Measurements from ENCODE around the gene LINGO1. TPM values are rescaled to one million over a fixed set of nuclear protein-coding genes. Genes with fewer than 3 reads are reported as not detected.

LINGO1 gene
- total and polyA plus RNA-seq, 5 donors from 2014 or later, result not detected

GRCh38 chr15:77592758-77593157 lies 40.0 kb downstream of the LINGO1 start:
- H3K9me3 Mint-ChIP-seq, result peaks cover 0 to 2% (median 0%) of the 10 kb centered on the region in 7 donors
- H3K4me3 Mint-ChIP-seq, result no peak overlapping the region
- peaks cover 11% of the 10 kb centered on the region for H3K27me3 Mint-ChIP-seq
- no peaks in the 10 kb centered on the region for H3K36me3 ChIP-seq (ENCODE audit: control insufficient read depth, insufficient read depth, low read length)
- ATAC-seq (ENCODE audit: low read depth in 2 of 2) (no peak), DNase-seq (no peak)
- no peak overlapping the region for H3K27ac Mint-ChIP-seq
- no peak overlapping the region for H3K27ac ChIP-seq (ENCODE audit: insufficient read depth, low read length, poor library complexity, severe bottlenecking)
- H3K27me3 ChIP-seq (ENCODE audit: control insufficient read depth, insufficient read depth, low read length), result no peaks in the 10 kb centered on the region
- H3K4me1 Mint-ChIP-seq, result no peaks in the 10 kb centered on the region
- H3K4me3 ChIP-seq (ENCODE audit: low read depth, low read length), result no peak overlapping the region
- no peaks in the 10 kb centered on the region for H3K36me3 Mint-ChIP-seq
- no peaks in the 10 kb centered on the region for H3K4me1 ChIP-seq (ENCODE audit: control insufficient read depth, insufficient read depth, low read length, poor library complexity, severe bottlenecking)
- H3K9me3 ChIP-seq (ENCODE audit: control insufficient read depth in 2 of 2, low read length in 2 of 2), result no peaks in the 10 kb centered on the region

GRCh38 chr15:77591968-77592613 lies 40.6 kb downstream of the LINGO1 start:
- no peak for ATAC-seq (ENCODE audit: low read depth in 2 of 2)
- H3K4me3 Mint-ChIP-seq, result no peak overlapping the region
- H3K27me3 Mint-ChIP-seq, result peaks cover 11% of the 10 kb centered on the region

GRCh38 chr15:77589839-77590238 lies 42.9 kb downstream of the LINGO1 start:
- Histone ChIP-seq H3K27ac (ENCODE audit: insufficient read depth, low read length, poor library complexity, severe bottlenecking) (no peak overlapping the region), H3K4me1 (ENCODE audit: control insufficient read depth, insufficient read depth, low read length, poor library complexity, severe bottlenecking) (no peaks in the 10 kb centered on the region), H3K4me3 (ENCODE audit: low read depth, low read length) (no peak overlapping the region), H3K36me3 (ENCODE audit: control insufficient read depth, insufficient read depth, low read length) (no peaks in the 10 kb centered on the region), H3K9me3 (ENCODE audit: control insufficient read depth in 2 of 2, low read length in 2 of 2) (no peaks in the 10 kb centered on the region), H3K27me3 (ENCODE audit: control insufficient read depth, insufficient read depth, low read length) (no peaks in the 10 kb centered on the region)
- Mint-ChIP-seq H3K36me3 (no peaks in the 10 kb centered on the region), H3K27me3 (peaks cover 7% of the 10 kb centered on the region), H3K4me1 (no peaks in the 10 kb centered on the region), H3K9me3 (peaks cover 0 to 2% (median 0%) of the 10 kb centered on the region in 7 donors), H3K27ac (no peak overlapping the region), H3K4me3 (no peak overlapping the region)
- ATAC-seq (ENCODE audit: low read depth in 2 of 2) (no peak), DNase-seq (no peak)

More at GRCh38 chr15:77591968-77592613, 40.6 kb downstream of the LINGO1 start:
- H3K4me1 ChIP-seq (ENCODE audit: control insufficient read depth, insufficient read depth, low read length, poor library complexity, severe bottlenecking), result no peaks in the 10 kb centered on the region
- H3K36me3 Mint-ChIP-seq, result no peaks in the 10 kb centered on the region
- H3K9me3 ChIP-seq (ENCODE audit: control insufficient read depth in 2 of 2, low read length in 2 of 2), result no peaks in the 10 kb centered on the region
- no peaks in the 10 kb centered on the region for H3K27me3 ChIP-seq (ENCODE audit: control insufficient read depth, insufficient read depth, low read length)
- no peaks in the 10 kb centered on the region for H3K4me1 Mint-ChIP-seq
- no peak for DNase-seq
- H3K27ac ChIP-seq (ENCODE audit: insufficient read depth, low read length, poor library complexity, severe bottlenecking), result no peak overlapping the region
- peaks cover 0 to 2% (median 0%) of the 10 kb centered on the region in 7 donors for H3K9me3 Mint-ChIP-seq
- H3K36me3 ChIP-seq (ENCODE audit: control insufficient read depth, insufficient read depth, low read length), result no peaks in the 10 kb centered on the region
- H3K27ac Mint-ChIP-seq, result no peak overlapping the region
- no peak overlapping the region for H3K4me3 ChIP-seq (ENCODE audit: low read depth, low read length)

- no peaks in the 10 kb centered on the region for H3K36me3 Mint-ChIP-seq
- no peaks in the 10 kb centered on the region for H3K27me3 ChIP-seq (ENCODE audit: control insufficient read depth, insufficient read depth, low read length)
- DNase-seq, result no peak
- H3K36me3 ChIP-seq (ENCODE audit: control insufficient read depth, insufficient read depth, low read length), result no peaks in the 10 kb centered on the region
- no peak overlapping the region for H3K4me3 ChIP-seq (ENCODE audit: low read depth, low read length)
- no peaks in the 10 kb centered on the region for H3K9me3 ChIP-seq (ENCODE audit: control insufficient read depth in 2 of 2, low read length in 2 of 2)
- ATAC-seq (ENCODE audit: low read depth in 2 of 2), result no peak
- no peaks in the 10 kb centered on the region for H3K4me1 Mint-ChIP-seq
- H3K4me3 Mint-ChIP-seq, result no peak overlapping the region
- peaks cover 7% of the 10 kb centered on the region for H3K27me3 Mint-ChIP-seq
- no peak overlapping the region for H3K27ac Mint-ChIP-seq
- no peak overlapping the region for H3K27ac ChIP-seq (ENCODE audit: insufficient read depth, low read length, poor library complexity, severe bottlenecking)
- no peaks in the 10 kb centered on the region for H3K4me1 ChIP-seq (ENCODE audit: control insufficient read depth, insufficient read depth, low read length, poor library complexity, severe bottlenecking)
- H3K9me3 Mint-ChIP-seq, result peaks cover 0 to 2% (median 0%) of the 10 kb centered on the region in 7 donors
Observed at GRCh38 chr15:77588126-77588525, 44.6 kb downstream of the LINGO1 start.

GRCh38 chr15:77584691-77585090 lies 48.0 kb downstream of the LINGO1 start:
- Histone ChIP-seq H3K27ac (ENCODE audit: insufficient read depth, low read length, poor library complexity, severe bottlenecking) (no peak overlapping the region), H3K27me3 (ENCODE audit: control insufficient read depth, insufficient read depth, low read length) (no peaks in the 10 kb centered on the region), H3K4me3 (ENCODE audit: low read depth, low read length) (no peak overlapping the region), H3K4me1 (ENCODE audit: control insufficient read depth, insufficient read depth, low read length, poor library complexity, severe bottlenecking) (no peaks in the 10 kb centered on the region), H3K36me3 (ENCODE audit: control insufficient read depth, insufficient read depth, low read length) (no peaks in the 10 kb centered on the region), H3K9me3 (ENCODE audit: control insufficient read depth in 2 of 2, low read length in 2 of 2) (no peaks in the 10 kb centered on the region)
- DNase-seq (no peak), ATAC-seq (ENCODE audit: low read depth in 2 of 2) (no peak)
- Mint-ChIP-seq H3K27me3 (no peaks in the 10 kb centered on the region), H3K36me3 (no peaks in the 10 kb centered on the region), H3K9me3 (peaks cover 0 to 2% (median 0%) of the 10 kb centered on the region in 7 donors), H3K27ac (no peak overlapping the region), H3K4me1 (no peaks in the 10 kb centered on the region), H3K4me3 (no peak overlapping the region)

GRCh38 chr15:77584201-77584600 lies 48.5 kb downstream of the LINGO1 start:
- no peaks in the 10 kb centered on the region for H3K4me1 Mint-ChIP-seq
- no peaks in the 10 kb centered on the region for H3K36me3 Mint-ChIP-seq
- no peaks in the 10 kb centered on the region for H3K9me3 ChIP-seq (ENCODE audit: control insufficient read depth in 2 of 2, low read length in 2 of 2)
- DNase-seq (no peak), ATAC-seq (ENCODE audit: low read depth in 2 of 2) (no peak)
- no peak overlapping the region for H3K4me3 ChIP-seq (ENCODE audit: low read depth, low read length)
- H3K27me3 ChIP-seq (ENCODE audit: control insufficient read depth, insufficient read depth, low read length), result no peaks in the 10 kb centered on the region
- peaks cover 0 to 2% (median 0%) of the 10 kb centered on the region in 7 donors for H3K9me3 Mint-ChIP-seq
- H3K27ac ChIP-seq (ENCODE audit: insufficient read depth, low read length, poor library complexity, severe bottlenecking), result no peak overlapping the region
- no peaks in the 10 kb centered on the region for H3K27me3 Mint-ChIP-seq
- no peak overlapping the region for H3K27ac Mint-ChIP-seq
- H3K4me3 Mint-ChIP-seq, result no peak overlapping the region
- no peaks in the 10 kb centered on the region for H3K36me3 ChIP-seq (ENCODE audit: control insufficient read depth, insufficient read depth, low read length)
- no peaks in the 10 kb centered on the region for H3K4me1 ChIP-seq (ENCODE audit: control insufficient read depth, insufficient read depth, low read length, poor library complexity, severe bottlenecking)

GRCh38 chr15:77582763-77583162 lies 49.9 kb downstream of the LINGO1 start:
- Mint-ChIP-seq H3K9me3 (no peaks in the 10 kb centered on the region), H3K36me3 (no peaks in the 10 kb centered on the region), H3K27ac (no peak overlapping the region), H3K4me1 (no peaks in the 10 kb centered on the region), H3K4me3 (no peak overlapping the region), H3K27me3 (no peaks in the 10 kb centered on the region)
- Histone ChIP-seq H3K36me3 (ENCODE audit: control insufficient read depth, insufficient read depth, low read length) (no peaks in the 10 kb centered on the region), H3K27me3 (ENCODE audit: control insufficient read depth, insufficient read depth, low read length) (no peaks in the 10 kb centered on the region), H3K9me3 (ENCODE audit: control insufficient read depth in 2 of 2, low read length in 2 of 2) (no peaks in the 10 kb centered on the region), H3K4me3 (ENCODE audit: low read depth, low read length) (no peak overlapping the region), H3K27ac (ENCODE audit: insufficient read depth, low read length, poor library complexity, severe bottlenecking) (no peak overlapping the region), H3K4me1 (ENCODE audit: control insufficient read depth, insufficient read depth, low read length, poor library complexity, severe bottlenecking) (no peaks in the 10 kb centered on the region)
- no peak for ATAC-seq (ENCODE audit: low read depth in 2 of 2)
- DNase-seq, result no peak

- H3K36me3 ChIP-seq (ENCODE audit: control insufficient read depth, insufficient read depth, low read length), result no peaks in the 10 kb centered on the region
- no peaks in the 10 kb centered on the region for H3K36me3 Mint-ChIP-seq
- no peak for DNase-seq
- no peak for ATAC-seq (ENCODE audit: low read depth in 2 of 2)
- no peaks in the 10 kb centered on the region for H3K9me3 ChIP-seq (ENCODE audit: control insufficient read depth in 2 of 2, low read length in 2 of 2)
- no peaks in the 10 kb centered on the region for H3K27me3 Mint-ChIP-seq
- no peaks in the 10 kb centered on the region for H3K4me1 ChIP-seq (ENCODE audit: control insufficient read depth, insufficient read depth, low read length, poor library complexity, severe bottlenecking)
- H3K27me3 ChIP-seq (ENCODE audit: control insufficient read depth, insufficient read depth, low read length), result no peaks in the 10 kb centered on the region
- H3K27ac Mint-ChIP-seq, result no peak overlapping the region
- H3K4me3 Mint-ChIP-seq, result no peak overlapping the region
- H3K4me1 Mint-ChIP-seq, result no peaks in the 10 kb centered on the region
- no peaks in the 10 kb centered on the region for H3K9me3 Mint-ChIP-seq
- no peak overlapping the region for H3K4me3 ChIP-seq (ENCODE audit: low read depth, low read length)
- no peak overlapping the region for H3K27ac ChIP-seq (ENCODE audit: insufficient read depth, low read length, poor library complexity, severe bottlenecking)
Observed at GRCh38 chr15:77581896-77582569, 50.7 kb downstream of the LINGO1 start.
